NCI-H1092 treated with DMSO at 0.1 percent for 48 hours (cell line): ENCODE data around the gene PSMA4.
"Not testable (repeated sequence)": the region's sequence is repeated elsewhere in the genome, so short reads cannot be mapped to it uniquely, and the experiment has no call there.

ENCODE experiments used
- DNase-seq: peaks from one replicate; lab custom pipeline; 2025; lab: John Stamatoyannopoulos, UW

PSMA4 gene

DNA sequence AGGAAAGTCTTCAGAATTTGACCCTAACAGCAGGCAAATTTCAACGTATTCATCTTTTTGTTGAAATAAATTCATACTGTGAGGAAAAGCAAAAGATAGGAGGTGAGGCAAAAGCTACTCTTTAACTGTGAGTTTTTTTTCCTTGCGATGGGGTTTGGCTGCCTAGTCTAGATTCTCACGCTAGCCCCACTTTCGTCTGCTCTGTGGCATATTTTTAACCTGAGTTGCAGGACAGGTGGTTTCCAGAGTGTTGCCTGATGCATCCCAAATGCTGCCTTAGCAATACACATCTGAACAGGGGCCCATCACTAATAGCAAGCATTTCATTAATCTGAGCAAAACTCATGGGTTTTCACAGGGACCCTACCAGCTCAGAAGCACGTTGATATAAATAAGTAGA is 11.7 kb downstream of the PSMA4 start:
- no peak for DNase-seq

DNA sequence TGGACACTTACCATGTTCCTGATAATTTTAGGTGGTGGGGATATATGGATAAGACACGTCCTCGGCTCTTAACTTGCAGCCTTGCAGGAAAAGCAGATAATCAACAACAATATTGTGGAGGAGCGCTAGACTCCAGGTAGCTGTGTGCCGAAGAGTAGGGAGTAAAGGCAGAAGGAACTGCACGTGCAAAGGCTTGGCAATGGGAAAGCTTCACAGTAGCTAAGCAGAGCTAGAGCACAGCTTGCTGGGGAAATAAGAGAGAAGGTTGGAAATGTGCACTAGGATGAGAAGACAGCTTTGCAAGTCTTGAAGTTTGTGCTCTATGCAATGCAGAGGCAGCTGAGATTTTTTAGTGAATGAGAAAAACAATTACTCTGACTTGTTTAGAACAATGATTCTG is 12.4 kb downstream of the PSMA4 start:
- no peak for DNase-seq

DNA sequence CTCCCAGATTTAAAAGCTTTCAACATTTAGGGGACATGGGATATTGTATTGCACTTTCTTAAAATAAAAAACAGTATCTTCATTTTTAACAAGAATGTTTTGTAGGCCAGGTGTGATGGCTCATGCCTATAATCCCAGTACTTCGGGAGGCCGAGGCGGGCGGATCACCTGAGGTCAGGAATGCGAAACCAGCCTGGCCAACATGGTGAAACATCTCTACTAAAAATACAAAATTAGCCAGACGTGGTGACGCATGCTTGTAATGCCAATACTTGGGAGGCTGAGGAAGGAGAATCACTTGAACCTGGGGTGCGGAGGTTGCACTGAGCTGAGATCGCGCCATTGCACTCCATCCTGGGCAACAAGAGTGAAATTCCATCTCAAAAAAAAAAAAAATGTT is 20.0 kb downstream of the PSMA4 start:
- not testable (repeated sequence) for DNase-seq

DNA sequence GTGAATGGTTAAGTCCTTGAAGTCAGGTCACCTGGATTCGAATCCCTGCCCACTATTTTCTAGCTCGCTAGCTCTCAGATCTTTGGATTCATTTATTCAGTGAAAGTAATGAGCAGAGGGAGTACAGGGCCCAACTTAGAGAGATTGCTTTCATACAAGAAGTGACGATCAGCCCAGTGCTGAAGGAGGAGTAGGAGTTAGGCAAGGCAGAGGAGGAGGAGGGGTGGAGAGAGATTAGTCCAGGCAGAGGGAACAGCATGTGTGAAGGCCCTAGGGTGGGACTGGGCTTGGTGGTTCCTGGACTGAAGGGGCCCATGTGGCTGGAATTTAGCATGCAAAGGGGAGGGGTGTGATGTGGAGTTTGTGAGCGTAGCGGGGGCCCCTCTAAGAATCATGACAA is 21.2 kb downstream of the PSMA4 start:
- no peak for DNase-seq

DNA sequence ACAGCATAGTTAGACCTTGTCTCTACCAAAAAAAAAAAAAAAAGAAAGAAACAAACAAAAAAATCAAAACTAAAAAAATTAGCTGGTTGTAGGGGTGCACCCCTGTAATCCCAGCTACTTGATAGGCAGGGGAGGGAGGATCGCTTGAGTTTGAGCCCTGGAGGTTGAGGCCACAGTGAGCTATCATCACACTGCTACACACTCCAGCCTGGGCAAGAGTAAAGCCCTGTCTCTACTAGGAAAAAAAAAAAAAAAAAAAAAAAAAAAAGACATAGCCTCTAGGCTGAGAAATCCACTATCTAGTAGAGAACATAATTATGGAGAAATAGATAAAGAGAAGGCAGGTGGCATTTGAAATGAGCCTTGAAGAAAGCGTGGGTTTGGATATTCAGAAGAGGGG is 22.8 kb downstream of the PSMA4 start:
- no peak for DNase-seq

GRCh38 chr15:78564743-78565096 is 24.5 kb downstream of the PSMA4 start:
- DNase-seq = no peak

GRCh38 chr15:78565097-78565950 is 25.1 kb downstream of the PSMA4 start, which contains the start of gene CHRNA5:
TSS of gene CHRNA5 (plus strand) at chr15:78565520. CDS start at chr15:78565720, 200 bp downstream.
- DNase-seq = peak; percentile 22

- peak; percentile 20 for DNase-seq
Measured at GRCh38 chr15:78565951-78566774, 25.9 kb downstream of the PSMA4 start.

DNA sequence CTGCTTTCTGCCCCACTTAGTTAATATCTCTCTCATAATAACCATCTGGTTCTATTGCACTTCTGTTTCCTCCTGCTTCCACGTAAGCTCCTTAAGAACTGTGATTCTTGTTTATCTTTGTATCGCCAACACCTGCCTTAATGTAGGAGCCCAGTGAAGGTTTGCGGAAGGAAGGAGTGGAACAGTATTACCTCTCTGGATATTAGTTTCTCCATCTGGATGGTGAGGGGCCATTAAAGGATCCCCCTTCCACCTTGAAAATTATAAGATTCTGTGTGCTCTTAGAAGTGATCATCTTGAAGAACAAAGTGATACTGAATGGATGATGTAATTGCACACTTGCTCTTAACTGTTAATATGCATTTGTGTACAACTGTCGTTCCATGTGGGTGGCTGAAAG is 27.3 kb downstream of the PSMA4 start:
- DNase-seq = no peak

GRCh38 chr15:78570710-78571109 is 30.5 kb downstream of the PSMA4 start:
- no peak for DNase-seq

DNA sequence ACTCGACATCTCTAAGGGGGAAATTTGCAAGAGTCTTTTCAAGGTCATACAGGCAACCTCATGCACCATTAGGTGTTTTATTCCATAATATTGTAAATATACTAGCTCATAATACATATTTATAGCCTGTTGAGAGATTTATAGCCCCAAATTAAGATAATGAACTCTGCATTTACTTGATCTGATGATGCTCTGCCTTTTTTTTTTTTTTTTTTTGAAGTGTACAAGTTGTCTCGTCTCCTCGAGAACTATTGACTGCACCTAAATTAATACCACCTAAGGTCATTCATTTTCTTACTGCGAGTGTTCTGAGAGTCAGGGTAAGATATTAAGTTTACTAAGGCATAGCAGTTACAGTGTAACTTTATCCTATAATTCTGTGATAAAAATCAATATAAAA is 31.1 kb downstream of the PSMA4 start:
- no peak for DNase-seq

- no peak for DNase-seq
Measured at GRCh38 chr15:78573416-78573815, 33.2 kb downstream of the PSMA4 start.

DNA sequence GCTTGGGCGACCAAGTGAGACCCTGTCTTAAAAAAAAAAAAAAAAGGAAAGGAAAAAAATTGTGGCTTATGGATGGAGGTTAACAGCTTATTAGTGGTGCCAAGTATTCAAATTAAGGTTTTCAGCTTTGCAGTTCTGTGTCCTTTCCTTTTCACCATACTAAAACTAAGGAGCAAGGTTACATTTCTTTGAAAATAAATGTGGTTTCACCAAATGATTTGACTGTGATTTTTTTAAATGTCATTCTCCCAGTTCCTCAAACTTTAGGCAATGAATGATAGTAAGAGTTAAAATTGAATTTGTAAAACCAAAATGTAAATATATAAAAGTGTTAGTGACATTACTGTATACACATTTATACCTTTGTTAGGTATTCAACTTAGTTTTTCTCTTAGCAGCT is 34.7 kb downstream of the PSMA4 start:
- no peak for DNase-seq

GRCh38 chr15:78597583-78597982 is 57.3 kb downstream of the PSMA4 start:
- no peak for DNase-seq

GRCh38 chr15:78598348-78598747 is 58.1 kb downstream of the PSMA4 start:
- no peak for DNase-seq

DNA sequence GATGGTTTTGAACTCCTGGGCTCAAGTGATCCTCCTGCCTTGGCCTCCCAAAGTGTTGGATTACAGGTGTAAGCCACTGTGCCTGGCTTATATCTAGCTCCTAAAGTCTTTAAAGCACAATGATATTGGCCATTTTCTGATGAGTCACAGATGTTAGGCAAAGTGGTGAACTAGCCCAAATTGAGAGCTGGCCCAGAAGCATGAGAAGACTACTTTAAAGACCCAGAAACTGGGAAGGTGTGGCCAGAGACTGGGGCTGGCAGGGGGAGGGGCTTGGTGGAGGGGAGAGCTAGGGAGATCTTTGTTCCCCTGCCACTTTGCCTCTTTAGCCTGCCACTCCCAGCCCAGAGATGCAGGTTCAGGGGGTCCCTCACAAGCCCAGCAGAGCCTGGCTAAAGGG is 58.9 kb downstream of the PSMA4 start:
- no peak for DNase-seq
